IMR-90 (cell line): ENCODE results near the gene CPED1.

Experiments
- CEBPB ChIP-seq: IDR thresholded peaks from 2 replicates; pipeline ENCODE4 v1.6.1; 2012; ENCODE audit warnings: low read depth, low read length, improper control_type of control experiment
- CHD1 ChIP-seq: IDR thresholded peaks from 2 replicates; pipeline ENCODE4 v1.6.1; 2012; ENCODE audit warnings: low read depth, low read length, improper control_type of control experiment
- CTCF ChIP-seq: conservative IDR thresholded peaks from 2 replicates; pipeline ENCODE4 v1.5.1; 2012; ENCODE audit warnings: mild to moderate bottlenecking, low read depth, low read length, improper control_type of control experiment
- POLR2A ChIP-seq: IDR thresholded peaks from 2 replicates; pipeline ENCODE4 v1.6.1; 2012; ENCODE audit warnings: mild to moderate bottlenecking, low read depth, low read length
- RAD21 ChIP-seq: IDR thresholded peaks from 2 replicates; pipeline ENCODE4 v1.6.1; 2012; ENCODE audit warnings: low read length, improper control_type of control experiment
- RFX5 ChIP-seq: IDR thresholded peaks from 2 replicates; pipeline ENCODE4 v1.8.0; 2012; ENCODE audit warnings: low read depth, mild to moderate bottlenecking, low read length, moderate library complexity

DNA sequence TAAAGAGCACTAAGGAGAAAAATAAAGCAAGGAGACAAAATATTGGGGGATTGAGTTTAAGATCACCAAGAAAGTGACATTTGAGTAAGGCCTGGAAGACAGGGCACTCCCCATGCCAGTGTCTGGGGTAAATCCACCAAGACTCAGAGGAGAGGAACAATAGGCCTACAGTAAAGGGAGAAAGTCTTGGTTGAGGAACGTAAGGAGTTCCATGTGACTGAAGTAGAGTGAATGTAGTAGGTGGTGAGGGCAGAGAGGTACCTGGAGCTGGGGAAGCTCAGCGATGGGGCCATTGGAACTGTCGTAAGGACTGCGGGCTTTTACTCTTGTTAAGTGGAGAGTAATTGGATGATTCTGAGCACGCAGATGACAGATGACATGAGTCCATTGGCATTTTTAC is 69.4 kb downstream of the CPED1 start:
- no peak for TF ChIP-seq CTCF
- no peak for TF ChIP-seq RAD21
- no peak for TF ChIP-seq CEBPB
- no peak for TF ChIP-seq CHD1
- TF ChIP-seq POLR2A: no peak
- TF ChIP-seq RFX5: no peak
